ENCODE results near the gene NUAK1. TPM values are rescaled to one million over a fixed set of nuclear protein-coding genes. Genes with fewer than 3 reads are reported as not detected.

The NUAK1 gene
- total RNA-seq, 1 donor from 2014 or later: not detected

- no peaks in the 10 kb centered on the region for H3K9me3 Mint-ChIP-seq
Observed at GRCh38 chr12:106082216-106083175, 56.3 kb downstream of the NUAK1 start.

GRCh38 chr12:106081606-106082005 is 57.1 kb downstream of the NUAK1 start:
- Mint-ChIP-seq H3K27me3 (peaks cover 16% of the 10 kb centered on the region), H3K36me3 (ENCODE audit: low read depth) (no peaks in the 10 kb centered on the region), H3K4me1 (no peaks in the 10 kb centered on the region), H3K27ac (no peak overlapping the region), H3K4me3 (no peak overlapping the region), H3K9me3 (no peaks in the 10 kb centered on the region)
- no peak for DNase-seq
- intact Hi-C loops (cut with micrococcal nuclease): no loop called here

More at GRCh38 chr12:106082216-106083175, 56.3 kb downstream of the NUAK1 start:
- no peak overlapping the region for H3K4me3 Mint-ChIP-seq
- H3K27me3 Mint-ChIP-seq: peaks cover 15% of the 10 kb centered on the region
- DNase-seq: no peak
- H3K36me3 Mint-ChIP-seq (ENCODE audit: low read depth): no peaks in the 10 kb centered on the region
- H3K27ac Mint-ChIP-seq: no peak overlapping the region
- intact Hi-C loops (cut with micrococcal nuclease): no loop called here
- H3K4me1 Mint-ChIP-seq: no peaks in the 10 kb centered on the region

GRCh38 chr12:106080791-106081170 is 58.0 kb downstream of the NUAK1 start:
- Mint-ChIP-seq H3K27me3 (peaks cover 19% of the 10 kb centered on the region), H3K4me1 (no peaks in the 10 kb centered on the region), H3K36me3 (ENCODE audit: low read depth) (no peaks in the 10 kb centered on the region), H3K4me3 (no peak overlapping the region), H3K27ac (no peak overlapping the region), H3K9me3 (no peaks in the 10 kb centered on the region)
- no peak for DNase-seq
- intact Hi-C loops (cut with micrococcal nuclease): no loop called here

- Mint-ChIP-seq H3K9me3 (no peaks in the 10 kb centered on the region), H3K4me1 (no peaks in the 10 kb centered on the region), H3K4me3 (no peak overlapping the region), H3K36me3 (ENCODE audit: low read depth) (no peaks in the 10 kb centered on the region), H3K27ac (no peak overlapping the region), H3K27me3 (peaks cover 19% of the 10 kb centered on the region)
- intact Hi-C loops (cut with micrococcal nuclease): no loop called here
- DNase-seq: no peak
Observed at GRCh38 chr12:106080041-106080790, 58.5 kb downstream of the NUAK1 start.

- intact Hi-C loops (cut with micrococcal nuclease): no loop called here
- H3K9me3 Mint-ChIP-seq: no peaks in the 10 kb centered on the region
Observed at GRCh38 chr12:106079148-106079738, 59.5 kb downstream of the NUAK1 start.

GRCh38 chr12:106078358-106079010 is 60.3 kb downstream of the NUAK1 start:
- H3K27ac Mint-ChIP-seq: no peak overlapping the region
- peaks cover 13% of the 10 kb centered on the region for H3K27me3 Mint-ChIP-seq
- H3K36me3 Mint-ChIP-seq (ENCODE audit: low read depth): no peaks in the 10 kb centered on the region
- no peak overlapping the region for H3K4me3 Mint-ChIP-seq
- DNase-seq: no peak
- no peaks in the 10 kb centered on the region for H3K9me3 Mint-ChIP-seq
- intact Hi-C loops (cut with micrococcal nuclease): no loop called here
- no peaks in the 10 kb centered on the region for H3K4me1 Mint-ChIP-seq

More at GRCh38 chr12:106079148-106079738, 59.5 kb downstream of the NUAK1 start:
- no peak for DNase-seq
- H3K36me3 Mint-ChIP-seq (ENCODE audit: low read depth): no peaks in the 10 kb centered on the region
- H3K4me1 Mint-ChIP-seq: no peaks in the 10 kb centered on the region
- H3K4me3 Mint-ChIP-seq: no peak overlapping the region
- H3K27me3 Mint-ChIP-seq: peaks cover 16% of the 10 kb centered on the region
- no peak overlapping the region for H3K27ac Mint-ChIP-seq

GRCh38 chr12:106074706-106075392 is 63.9 kb downstream of the NUAK1 start:
- Mint-ChIP-seq H3K4me3 (no peak overlapping the region), H3K4me1 (peaks cover 3% of the 10 kb centered on the region), H3K27ac (no peak overlapping the region), H3K27me3 (peaks cover 14% of the 10 kb centered on the region), H3K9me3 (no peaks in the 10 kb centered on the region), H3K36me3 (ENCODE audit: low read depth) (no peaks in the 10 kb centered on the region)
- intact Hi-C loops (cut with micrococcal nuclease): no loop called here
- no peak for DNase-seq

GRCh38 chr12:106074361-106074705 is 64.4 kb downstream of the NUAK1 start:
- intact Hi-C loops (cut with micrococcal nuclease): no loop called here
- H3K27me3 Mint-ChIP-seq: peaks cover 12% of the 10 kb centered on the region
- no peaks in the 10 kb centered on the region for H3K36me3 Mint-ChIP-seq (ENCODE audit: low read depth)
- peaks cover 3% of the 10 kb centered on the region for H3K4me1 Mint-ChIP-seq
- H3K9me3 Mint-ChIP-seq: no peaks in the 10 kb centered on the region
- DNase-seq: no peak
- H3K4me3 Mint-ChIP-seq: no peak overlapping the region
- H3K27ac Mint-ChIP-seq: no peak overlapping the region

- peaks cover 3% of the 10 kb centered on the region for H3K4me1 Mint-ChIP-seq
Observed at GRCh38 chr12:106073179-106073578, 65.6 kb downstream of the NUAK1 start.

GRCh38 chr12:106072751-106073150 is 66.0 kb downstream of the NUAK1 start:
- H3K4me1 Mint-ChIP-seq: peaks cover 3% of the 10 kb centered on the region

More at GRCh38 chr12:106073179-106073578, 65.6 kb downstream of the NUAK1 start:
- Mint-ChIP-seq H3K9me3 (no peaks in the 10 kb centered on the region), H3K27me3 (peaks cover 12% of the 10 kb centered on the region), H3K27ac (no peak overlapping the region), H3K36me3 (ENCODE audit: low read depth) (no peaks in the 10 kb centered on the region), H3K4me3 (no peak overlapping the region)
- intact Hi-C loops (cut with micrococcal nuclease): no loop called here
- no peak for DNase-seq

GRCh38 chr12:106071686-106072085 is 67.1 kb downstream of the NUAK1 start:
- Mint-ChIP-seq H3K27ac (no peak overlapping the region), H3K27me3 (peaks cover 10% of the 10 kb centered on the region), H3K9me3 (no peaks in the 10 kb centered on the region)

More at GRCh38 chr12:106072751-106073150, 66.0 kb downstream of the NUAK1 start:
- DNase-seq: no peak
- Mint-ChIP-seq H3K4me3 (no peak overlapping the region), H3K36me3 (ENCODE audit: low read depth) (no peaks in the 10 kb centered on the region), H3K9me3 (no peaks in the 10 kb centered on the region), H3K27ac (no peak overlapping the region), H3K27me3 (peaks cover 12% of the 10 kb centered on the region)
- intact Hi-C loops (cut with micrococcal nuclease): no loop called here

GRCh38 chr12:106070611-106071010 is 68.1 kb downstream of the NUAK1 start:
- Mint-ChIP-seq H3K4me3 (no peak overlapping the region), H3K9me3 (no peaks in the 10 kb centered on the region), H3K27me3 (peaks cover 8% of the 10 kb centered on the region), H3K4me1 (peaks cover 3% of the 10 kb centered on the region), H3K27ac (no peak overlapping the region), H3K36me3 (ENCODE audit: low read depth) (no peaks in the 10 kb centered on the region)
- intact Hi-C loops (cut with micrococcal nuclease): no loop called here
- no peak for DNase-seq

More at GRCh38 chr12:106071686-106072085, 67.1 kb downstream of the NUAK1 start:
- Mint-ChIP-seq H3K4me1 (peaks cover 3% of the 10 kb centered on the region), H3K4me3 (no peak overlapping the region), H3K36me3 (ENCODE audit: low read depth) (no peaks in the 10 kb centered on the region)
- DNase-seq: no peak
- intact Hi-C loops (cut with micrococcal nuclease): no loop called here

GRCh38 chr12:106070147-106070546 is 68.6 kb downstream of the NUAK1 start:
- Mint-ChIP-seq H3K36me3 (ENCODE audit: low read depth) (no peaks in the 10 kb centered on the region), H3K27me3 (peaks cover 8% of the 10 kb centered on the region), H3K27ac (no peak overlapping the region), H3K4me3 (no peak overlapping the region), H3K9me3 (no peaks in the 10 kb centered on the region), H3K4me1 (peaks cover 3% of the 10 kb centered on the region)
- no peak for DNase-seq
- intact Hi-C loops (cut with micrococcal nuclease): no loop called here
